Mesodermal cell (in vitro differentiated cells): ENCODE measurements around the gene RHNO1. TPM values are rescaled to one million over a fixed set of nuclear protein-coding genes. Genes with fewer than 3 reads are reported as not detected.

ENCODE experiments used
- H3K27ac ChIP-seq: 2 replicates; pipeline ENCODE4 v1.7.0; 2013; ENCODE audit warnings: mild to moderate bottlenecking, low read depth, low read length, moderate library complexity; ENCODE audit not compliant: severe bottlenecking
- H3K36me3 ChIP-seq: 2 replicates; pipeline ENCODE4 v1.7.1; 2013; ENCODE audit warnings: mild to moderate bottlenecking, low read length, moderate library complexity; ENCODE audit not compliant: control insufficient read depth, insufficient read depth
- H3K4me1 ChIP-seq: one replicate; pipeline ENCODE4 v1.7.1; 2013; ENCODE audit warnings: mild to moderate bottlenecking, low read length; ENCODE audit not compliant: insufficient read depth, control insufficient read depth, poor library complexity, severe bottlenecking
- H3K4me3 ChIP-seq: 2 replicates; pipeline ENCODE4 v1.7.0; 2013; ENCODE audit warnings: low read length, control low read depth, mild to moderate bottlenecking; ENCODE audit not compliant: insufficient read depth, poor library complexity, severe bottlenecking; ENCODE audit errors: extremely low read depth
- H3K9me3 ChIP-seq: 2 replicates; pipeline ENCODE4 v1.7.1; 2013; ENCODE audit warnings: mild to moderate bottlenecking, low read length, moderate library complexity; ENCODE audit not compliant: control insufficient read depth
- WGBS, 2 experiments: methylation state at CpG; one replicate each; pipeline ENCODE4 v1.1.5; 2013; ENCODE audit warnings: missing lambda C conversion rate in 2 of 2; ENCODE audit not compliant: insufficient coverage in 2 of 2; 5-methylcytosine and 5-hydroxymethylcytosine counted together
- polyA plus RNA-seq, 2 experiments: library from polyadenylated mRNA; stranded (reverse); fragments of 50-300 nt; gene quantifications; one replicate each; pipeline ENCODE4 v1.2.3, GENCODE V29; 2013

RHNO1 gene
- 56.5 TPM for polyA plus RNA-seq (2013, experiment 1 of 2)
- polyA plus RNA-seq (2013, experiment 2 of 2) = 44.9 TPM

- peaks cover 40% of the 10 kb centered on the region for H3K36me3 ChIP-seq
- peak within 1 kb of the TSS; percentile 90 for H3K27ac ChIP-seq
- peak within 1 kb of the TSS; percentile 92 for H3K4me3 ChIP-seq
- H3K4me1 ChIP-seq = peaks cover 4% of the 10 kb centered on the region
- WGBS, 2 experiments = 1% methylated on average over 49 to 54 of the region's 70 CpGs
- H3K9me3 ChIP-seq = no peaks in the 10 kb centered on the region
Measured at GRCh38 chr12:2877047-2877952, at the start of gene RHNO1, which contains the start of gene FOXM1. Gene RHNO1, plus strand, starts transcription at chr12:2877223. Its CDS starts 8,144 bp downstream, at chr12:2885367. Gene FOXM1, minus strand, starts transcription at chr12:2877174. Its CDS starts 2,696 bp downstream, at chr12:2874478.

DNA sequence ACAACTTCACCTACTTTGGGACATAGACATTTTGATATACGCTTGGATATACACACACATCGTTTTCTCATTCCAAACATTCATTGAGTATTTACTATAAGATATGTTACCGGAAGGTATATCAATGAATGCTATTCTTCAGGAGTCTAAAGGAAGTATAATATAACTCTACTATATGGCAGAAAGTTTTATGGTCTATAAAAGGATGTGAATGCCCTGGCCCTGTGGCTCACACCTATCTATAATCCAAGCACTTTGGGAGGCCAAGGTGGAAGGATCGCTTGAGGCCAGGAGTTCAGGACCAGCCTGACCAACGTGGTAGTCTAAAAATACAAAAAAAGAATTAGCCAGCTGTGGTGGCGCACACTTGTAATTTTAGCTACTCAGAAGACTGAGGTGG lies 47.7 kb upstream of the RHNO1 start:
- WGBS, 2 experiments = 94 to 95% methylated on average over 2 to 3 of the region's 6 CpGs
- peaks cover 10% of the 10 kb centered on the region for H3K4me1 ChIP-seq
- H3K27ac ChIP-seq = no peak overlapping the region
- no peaks in the 10 kb centered on the region for H3K9me3 ChIP-seq
- H3K36me3 ChIP-seq = peaks cover 58% of the 10 kb centered on the region
- H3K4me3 ChIP-seq = no peak overlapping the region

DNA sequence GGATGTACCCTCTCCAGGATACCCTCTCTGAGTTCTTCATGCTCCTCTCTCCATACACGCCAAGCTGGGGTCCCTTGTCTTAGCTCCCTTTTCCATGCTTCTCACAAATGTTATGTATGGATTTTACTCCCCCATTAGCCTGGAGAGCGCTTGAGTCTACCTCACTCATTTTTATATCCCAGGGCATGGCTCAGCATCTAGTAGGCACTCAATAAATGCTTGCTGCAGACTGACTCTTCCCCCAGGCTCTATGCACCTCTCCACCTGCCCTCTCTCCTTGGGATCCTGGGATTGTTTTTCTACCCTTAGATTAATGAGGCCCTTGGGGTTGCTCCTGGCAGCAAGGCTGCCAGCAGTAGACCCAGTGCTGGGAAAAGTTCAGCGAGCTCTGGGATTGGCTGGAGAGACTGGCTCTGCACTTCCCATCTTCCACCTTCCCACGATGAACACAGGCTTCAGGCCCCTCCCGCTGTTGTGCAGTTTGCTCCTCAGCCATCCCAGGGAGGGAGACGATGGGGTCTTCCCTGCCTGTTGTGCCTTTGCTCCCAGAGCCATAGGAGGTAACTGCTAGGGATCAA lies 44.4 kb upstream of the RHNO1 start:
- Histone ChIP-seq H3K36me3 (peaks cover 26% of the 10 kb centered on the region), H3K9me3 (no peaks in the 10 kb centered on the region), H3K4me1 (peaks cover 13% of the 10 kb centered on the region), H3K4me3 (no peak overlapping the region), H3K27ac (no peak overlapping the region)
- 83 to 87% methylated on average over 3 to 5 of the region's 6 CpGs for WGBS, 2 experiments

DNA sequence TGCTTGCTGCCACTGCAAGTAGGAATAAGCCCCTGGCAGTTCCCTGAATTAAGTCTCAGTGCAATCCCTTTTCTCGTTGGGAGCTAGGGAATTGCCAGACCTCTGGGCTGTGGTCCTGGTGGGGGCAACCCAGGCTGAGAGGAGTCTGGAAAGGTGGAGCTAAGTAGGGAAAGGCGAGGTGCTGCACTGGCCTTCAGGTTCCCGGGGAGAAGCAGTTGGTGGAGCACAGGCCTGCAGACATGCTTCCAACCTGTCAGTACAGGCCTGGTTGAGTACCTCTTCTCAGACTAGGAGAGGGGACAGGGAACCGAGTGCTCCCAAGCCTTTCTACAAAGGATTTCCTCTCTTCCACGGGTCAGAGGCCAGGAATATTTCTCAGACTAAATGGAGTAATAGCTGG lies 43.7 kb upstream of the RHNO1 start:
- Histone ChIP-seq H3K27ac (no peak overlapping the region), H3K36me3 (peaks cover 20% of the 10 kb centered on the region), H3K9me3 (no peaks in the 10 kb centered on the region), H3K4me1 (peaks cover 13% of the 10 kb centered on the region), H3K4me3 (no peak overlapping the region)
- WGBS, 2 experiments = 80 to 87% methylated on average over 3 of the region's 5 CpGs

DNA sequence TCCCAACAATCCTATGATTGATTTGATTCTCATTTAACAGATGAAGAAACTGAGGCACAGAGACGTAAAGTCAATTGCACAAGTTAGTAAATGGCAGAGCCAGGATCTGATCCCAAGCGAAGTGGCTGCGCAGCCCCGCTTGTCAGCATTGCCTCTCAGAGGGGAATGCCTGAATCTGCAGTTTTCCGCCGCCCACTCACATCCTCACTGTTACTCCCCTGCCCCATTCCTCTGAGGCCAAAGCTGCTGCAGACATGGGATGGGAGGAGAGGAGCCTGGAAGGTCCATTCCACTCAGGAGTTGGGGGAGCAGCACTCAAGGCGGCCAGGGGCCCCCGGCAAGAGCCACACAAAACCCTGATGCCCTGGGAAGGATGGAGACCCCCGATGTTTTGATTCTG lies 43.2 kb upstream of the RHNO1 start:
- Histone ChIP-seq H3K9me3 (no peaks in the 10 kb centered on the region), H3K27ac (peak overlapping the region; percentile 19), H3K4me1 (peaks cover 13% of the 10 kb centered on the region), H3K36me3 (peaks cover 19% of the 10 kb centered on the region), H3K4me3 (no peak overlapping the region)
- 88 to 93% methylated on average over 7 of the region's 9 CpGs for WGBS, 2 experiments

- 47 to 58% methylated on average over 26 to 28 of the region's 32 CpGs for WGBS, 2 experiments
- Histone ChIP-seq H3K27ac (peak within 1 kb of the TSS; percentile 19), H3K36me3 (peaks cover 11% of the 10 kb centered on the region), H3K9me3 (no peaks in the 10 kb centered on the region), H3K4me1 (peaks cover 13% of the 10 kb centered on the region), H3K4me3 (no peak within 1 kb of the TSS)
Measured at GRCh38 chr12:2834581-2835491, 42.2 kb upstream of the RHNO1 start, which contains the start of gene NRIP2. Gene NRIP2, minus strand, starts transcription at chr12:2835035. Its CDS starts 52 bp downstream, at chr12:2834983.

DNA sequence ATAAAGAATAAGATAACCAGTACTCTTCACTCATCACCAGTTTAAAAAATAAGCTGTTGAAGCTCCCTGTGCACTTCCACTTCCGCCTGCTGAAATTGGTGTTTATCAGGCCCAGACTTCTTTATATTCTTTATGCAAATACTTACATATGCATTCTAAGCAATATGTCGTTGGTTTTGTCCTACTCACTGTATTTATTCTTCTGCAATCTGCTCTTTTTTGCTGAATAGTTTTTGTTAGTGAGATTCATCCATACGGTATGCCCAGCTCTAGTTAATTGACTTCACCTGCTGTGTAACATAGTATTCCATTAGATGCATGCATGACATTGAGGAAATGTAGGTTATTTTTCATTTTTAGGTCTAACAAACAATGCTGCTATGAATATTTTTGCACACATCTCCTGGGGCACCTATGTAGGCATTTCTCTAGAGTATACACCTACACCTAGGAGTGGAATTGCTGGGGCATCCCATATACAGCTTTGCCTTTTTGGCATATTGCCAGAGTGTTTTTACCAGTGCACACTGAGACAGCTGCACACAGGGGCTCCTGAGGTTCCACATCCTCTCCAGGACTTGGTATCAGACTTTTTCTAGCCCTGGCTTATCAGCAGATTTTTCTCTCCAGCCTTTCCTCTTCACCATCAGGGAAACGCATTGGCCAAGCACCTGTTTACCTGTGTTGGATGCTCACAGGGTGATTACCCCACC lies 41.2 kb upstream of the RHNO1 start:
- H3K4me1 ChIP-seq = peaks cover 13% of the 10 kb centered on the region
- H3K9me3 ChIP-seq = no peaks in the 10 kb centered on the region
- H3K27ac ChIP-seq = no peak overlapping the region
- WGBS, 2 experiments = 82 to 93% methylated on average over 1 to 2 of the region's 4 CpGs
- H3K4me3 ChIP-seq = no peak overlapping the region
- H3K36me3 ChIP-seq = peaks cover 4% of the 10 kb centered on the region

DNA sequence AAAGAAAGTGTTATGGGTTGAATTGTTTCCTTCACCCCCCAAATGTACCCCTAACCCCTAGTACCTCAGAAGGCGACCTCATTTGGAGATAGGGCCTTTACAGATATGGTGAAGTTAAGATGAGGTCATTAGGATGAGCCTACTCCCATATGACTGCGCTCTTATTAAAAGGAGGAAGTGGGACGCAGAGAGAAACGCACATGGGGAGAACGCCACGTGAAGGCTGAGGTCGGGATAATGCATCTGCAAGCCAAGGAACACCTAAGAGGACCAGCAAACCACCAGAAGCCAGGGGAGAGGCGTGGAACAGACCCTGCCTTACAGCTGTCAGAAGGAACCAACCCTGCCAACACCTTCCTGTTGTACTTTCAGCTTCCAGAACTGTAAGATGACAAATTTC lies 40.4 kb upstream of the RHNO1 start:
- Histone ChIP-seq H3K36me3 (peaks cover 4% of the 10 kb centered on the region), H3K4me3 (no peak overlapping the region), H3K9me3 (no peaks in the 10 kb centered on the region), H3K27ac (no peak overlapping the region), H3K4me1 (peaks cover 13% of the 10 kb centered on the region)
- 84 to 95% methylated on average over 7 of the region's 8 CpGs for WGBS, 2 experiments

DNA sequence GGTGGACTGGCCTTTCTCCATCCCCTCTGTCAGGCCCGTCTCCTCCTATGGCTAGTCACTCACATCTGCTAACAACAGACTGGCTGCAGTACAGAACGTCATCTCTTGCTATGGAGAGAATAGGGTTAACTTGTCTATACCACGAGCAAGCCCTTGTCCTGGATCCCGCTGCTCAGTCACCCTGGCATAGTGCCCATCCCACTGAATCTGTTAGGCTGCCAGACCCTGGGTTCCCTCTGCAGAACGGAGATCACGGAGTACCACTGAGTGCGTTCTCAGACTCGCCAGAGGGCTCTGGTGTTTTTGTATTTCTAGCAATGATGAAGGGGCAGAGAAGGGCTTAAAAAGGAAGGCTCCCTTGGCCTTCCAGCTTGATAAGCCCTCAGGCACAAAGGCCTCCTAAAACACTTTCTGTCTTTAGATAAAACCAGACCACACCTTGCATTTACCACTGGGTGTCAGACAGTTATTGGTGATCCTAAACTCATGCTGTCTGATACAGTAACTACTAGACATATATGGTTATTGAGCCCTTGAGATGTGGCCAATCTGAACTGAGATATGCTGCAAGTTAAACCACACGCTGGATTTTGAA lies 35.9 kb upstream of the RHNO1 start:
- Histone ChIP-seq H3K4me3 (no peak overlapping the region), H3K36me3 (peaks cover 4% of the 10 kb centered on the region), H3K9me3 (no peaks in the 10 kb centered on the region), H3K4me1 (peaks cover 13% of the 10 kb centered on the region), H3K27ac (no peak overlapping the region)
- WGBS, 2 experiments = 83 to 93% methylated on average over 5 to 8 of the region's 9 CpGs
